ENCODE data around the gene OSBPL6. TPM values are rescaled to one million over a fixed set of nuclear protein-coding genes. Genes with fewer than 3 reads are reported as not detected.
"Not testable (repeated sequence)": the region's sequence is repeated elsewhere in the genome, so short reads cannot be mapped to it uniquely, and the experiment has no call there.

OSBPL6 gene
- total RNA-seq (2022) (26.2 and 43.1 TPM in 2 replicates), Bru-seq, nascent RNA (percentile 76 among the genes with signal in this experiment), BruChase-seq, experiment 1, labeled RNA remaining after a 6-hour chase (percentile 67 among the genes with signal in this experiment), BruChase-seq, experiment 2, labeled RNA remaining after a 2-hour chase (percentile 65 among the genes with signal in this experiment)
- long read RNA-seq, full-length matches to known transcripts, result 81 of 221 reads
- long read RNA-seq, partial matches to known transcripts, result 16 of 221 reads
- long read RNA-seq, other reads (novel, unspliced or antisense), result 124 of 221 reads

DNA sequence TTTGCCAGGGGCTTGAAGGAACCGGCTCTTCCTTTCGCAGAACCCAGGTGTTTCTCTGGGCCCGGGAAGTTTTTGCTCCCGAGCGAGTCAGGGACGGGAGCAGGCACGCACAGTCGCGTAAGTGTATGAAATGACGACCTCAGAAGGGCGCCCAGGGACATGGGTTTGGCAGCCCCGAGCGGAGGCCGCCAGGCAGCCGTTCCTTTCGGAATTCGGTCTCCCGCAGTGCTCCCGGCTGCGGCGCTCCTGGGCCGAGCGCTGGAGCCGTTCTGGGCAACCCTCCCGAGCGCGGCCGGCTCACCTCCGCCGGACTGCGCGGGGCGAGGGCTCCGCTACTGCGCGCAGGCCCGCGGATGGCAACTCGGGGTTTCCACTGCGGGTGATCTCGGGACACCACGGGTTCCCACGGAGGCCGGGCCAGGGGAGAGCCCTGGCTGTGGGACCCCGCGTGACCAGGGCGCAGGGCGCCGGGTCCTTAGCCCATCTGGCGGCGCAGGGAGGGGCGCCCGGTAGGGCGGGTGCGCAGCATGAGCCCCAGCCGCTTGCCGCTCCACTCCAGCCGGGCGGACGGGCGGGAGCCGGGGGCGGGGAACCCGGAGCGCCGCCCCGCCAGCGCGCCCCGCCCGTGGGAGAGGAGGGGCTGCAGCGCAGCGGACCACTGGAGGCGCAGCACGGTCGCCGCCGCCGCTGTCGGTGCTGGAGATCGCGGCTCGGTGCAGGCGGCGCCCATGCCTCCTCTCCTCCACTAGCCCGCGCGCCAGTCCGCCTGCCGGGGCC is at the start of gene OSBPL6:
Gene OSBPL6, plus strand, starts transcription at position 690 of the 777 bp plus-strand sequence. CDS start 111,673 bp downstream, outside the sequence.
- POLR2A ChIA-PET, result interaction anchor here (0.6 to 3.9 kb wide), 30 partner anchors 9 to 257 kb away, joined by 3 to 77 read pairs (median 7); partner anchors contain the start of genes PJVK, PRKRA and RBM45
- TF ChIP-seq, protein P1, sequence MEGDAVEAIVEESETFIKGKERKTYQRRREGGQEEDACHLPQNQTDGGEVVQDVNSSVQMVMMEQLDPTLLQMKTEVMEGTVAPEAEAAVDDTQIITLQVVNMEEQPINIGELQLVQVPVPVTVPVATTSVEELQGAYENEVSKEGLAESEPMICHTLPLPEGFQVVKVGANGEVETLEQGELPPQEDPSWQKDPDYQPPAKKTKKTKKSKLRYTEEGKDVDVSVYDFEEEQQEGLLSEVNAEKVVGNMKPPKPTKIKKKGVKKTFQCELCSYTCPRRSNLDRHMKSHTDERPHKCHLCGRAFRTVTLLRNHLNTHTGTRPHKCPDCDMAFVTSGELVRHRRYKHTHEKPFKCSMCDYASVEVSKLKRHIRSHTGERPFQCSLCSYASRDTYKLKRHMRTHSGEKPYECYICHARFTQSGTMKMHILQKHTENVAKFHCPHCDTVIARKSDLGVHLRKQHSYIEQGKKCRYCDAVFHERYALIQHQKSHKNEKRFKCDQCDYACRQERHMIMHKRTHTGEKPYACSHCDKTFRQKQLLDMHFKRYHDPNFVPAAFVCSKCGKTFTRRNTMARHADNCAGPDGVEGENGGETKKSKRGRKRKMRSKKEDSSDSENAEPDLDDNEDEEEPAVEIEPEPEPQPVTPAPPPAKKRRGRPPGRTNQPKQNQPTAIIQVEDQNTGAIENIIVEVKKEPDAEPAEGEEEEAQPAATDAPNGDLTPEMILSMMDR (IDR thresholded peaks at IDR 0.05; ENCODE audit: unreplicated experiment), result peak; percentile 9
- H3K27me3 Mint-ChIP-seq (ENCODE audit: insufficient read depth, unreplicated experiment), result no peaks in the 10 kb centered on the region
- BruUV-seq (replicated peaks), result no TSS peak
- peaks cover 21% of the 10 kb centered on the region for H3K4me1 Mint-ChIP-seq (ENCODE audit: insufficient read depth, unreplicated experiment)
- H3K27ac Mint-ChIP-seq (ENCODE audit: low read depth, unreplicated experiment), result no peak within 1 kb of the TSS
- H3K9me3 Mint-ChIP-seq (ENCODE audit: unreplicated experiment), result no peaks in the 10 kb centered on the region
- H3K4me3 Mint-ChIP-seq (ENCODE audit: unreplicated experiment), result peak within 1 kb of the TSS; percentile 87
- CTCF ChIA-PET, result interaction anchor here (0.6 to 2.5 kb wide), 2 partner anchors 75 to 221 kb away, joined by 4 to 19 read pairs; no protein-coding TSS in a partner anchor
- peaks cover 4% of the 10 kb centered on the region for H3K36me3 Mint-ChIP-seq (ENCODE audit: insufficient read depth, unreplicated experiment)
- peak; percentile 84 for DNase-seq (ENCODE audit: unreplicated experiment)
- intact Hi-C loops (cut with micrococcal nuclease), result loop anchor here (2.0 to 10.0 kb wide), 5 partner anchors 39 to 221 kb away; no protein-coding TSS in a partner anchor

DNA sequence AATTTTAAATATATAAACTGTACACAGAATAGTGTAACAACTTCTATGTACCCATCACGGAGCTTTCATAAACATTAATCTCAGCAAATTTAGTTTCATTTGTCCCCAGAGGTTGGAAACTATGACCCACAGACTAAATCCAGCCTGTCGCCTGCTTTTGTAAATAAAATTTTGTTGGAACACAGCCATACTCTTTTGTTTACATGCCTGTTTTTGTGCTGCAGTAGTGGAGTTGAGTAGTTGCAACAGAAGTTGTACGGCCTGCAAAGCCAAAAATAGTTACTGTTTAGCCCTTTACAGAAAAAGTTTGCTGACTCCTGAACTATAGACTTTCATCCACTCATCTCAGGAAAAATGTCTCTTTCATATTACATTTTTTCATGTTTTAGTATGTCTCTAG is 42.3 kb upstream of the OSBPL6 start:
- no peaks in the 10 kb centered on the region for H3K4me1 Mint-ChIP-seq (ENCODE audit: insufficient read depth, unreplicated experiment)
- no peak overlapping the region for H3K27ac Mint-ChIP-seq (ENCODE audit: low read depth, unreplicated experiment)
- BruUV-seq (replicated peaks), result no TSS peak
- H3K27me3 Mint-ChIP-seq (ENCODE audit: insufficient read depth, unreplicated experiment), result no peaks in the 10 kb centered on the region
- H3K36me3 Mint-ChIP-seq (ENCODE audit: insufficient read depth, unreplicated experiment), result no peaks in the 10 kb centered on the region
- intact Hi-C loops (cut with micrococcal nuclease), result no loop called here
- TF ChIP-seq, protein P1 (IDR thresholded peaks at IDR 0.05; ENCODE audit: unreplicated experiment), result no peak
- DNase-seq (ENCODE audit: unreplicated experiment), result no peak
- CTCF ChIA-PET, result interaction anchor here (0.5 to 1.3 kb wide), 4 partner anchors 142 to 608 kb away, joined by 3 to 5 read pairs (median 4); no protein-coding TSS in a partner anchor
- POLR2A ChIA-PET, result interaction anchor here (0.6 to 1.5 kb wide), 3 partner anchors 14 to 245 kb away, joined by 3 to 6 read pairs (median 4); no protein-coding TSS in a partner anchor
- H3K4me3 Mint-ChIP-seq (ENCODE audit: unreplicated experiment), result no peak overlapping the region
- no peaks in the 10 kb centered on the region for H3K9me3 Mint-ChIP-seq (ENCODE audit: unreplicated experiment)

DNA sequence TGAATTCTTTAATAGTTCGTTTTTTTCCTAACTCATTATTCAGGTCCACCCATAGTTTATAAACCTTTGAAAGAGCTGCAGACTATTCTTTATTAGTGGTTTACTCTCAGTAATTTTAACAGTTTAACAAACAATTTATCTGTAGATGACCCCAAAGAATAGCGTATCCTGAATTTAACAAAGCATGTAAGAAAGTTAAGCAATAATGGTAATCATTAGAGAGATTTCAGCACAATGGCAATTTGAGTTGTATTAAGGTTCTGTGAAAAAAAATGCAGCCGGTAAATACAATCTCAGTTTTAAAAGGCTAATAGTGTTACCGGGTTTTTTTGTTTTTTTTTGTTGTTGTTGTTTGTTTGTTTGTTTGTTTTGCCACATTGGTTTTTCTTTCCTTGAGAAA is 41.8 kb upstream of the OSBPL6 start:
- Mint-ChIP-seq H3K9me3 (ENCODE audit: unreplicated experiment) (no peaks in the 10 kb centered on the region), H3K4me3 (ENCODE audit: unreplicated experiment) (no peak overlapping the region), H3K36me3 (ENCODE audit: insufficient read depth, unreplicated experiment) (no peaks in the 10 kb centered on the region), H3K27ac (ENCODE audit: low read depth, unreplicated experiment) (no peak overlapping the region), H3K4me1 (ENCODE audit: insufficient read depth, unreplicated experiment) (no peaks in the 10 kb centered on the region), H3K27me3 (ENCODE audit: insufficient read depth, unreplicated experiment) (no peaks in the 10 kb centered on the region)
- POLR2A ChIA-PET, result interaction anchor here (1.5 kb wide), 1 partner anchor 15 kb away, joined by 6 read pairs; no protein-coding TSS in a partner anchor
- no peak for DNase-seq (ENCODE audit: unreplicated experiment)
- BruUV-seq (replicated peaks), result no TSS peak
- intact Hi-C loops (cut with micrococcal nuclease), result no loop called here
- TF ChIP-seq, protein P1 (IDR thresholded peaks at IDR 0.05; ENCODE audit: unreplicated experiment), result no peak
- CTCF ChIA-PET, result interaction anchor here (0.6 to 1.3 kb wide), 4 partner anchors 142 to 1797 kb away, joined by 3 to 5 read pairs (median 4); no protein-coding TSS in a partner anchor

DNA sequence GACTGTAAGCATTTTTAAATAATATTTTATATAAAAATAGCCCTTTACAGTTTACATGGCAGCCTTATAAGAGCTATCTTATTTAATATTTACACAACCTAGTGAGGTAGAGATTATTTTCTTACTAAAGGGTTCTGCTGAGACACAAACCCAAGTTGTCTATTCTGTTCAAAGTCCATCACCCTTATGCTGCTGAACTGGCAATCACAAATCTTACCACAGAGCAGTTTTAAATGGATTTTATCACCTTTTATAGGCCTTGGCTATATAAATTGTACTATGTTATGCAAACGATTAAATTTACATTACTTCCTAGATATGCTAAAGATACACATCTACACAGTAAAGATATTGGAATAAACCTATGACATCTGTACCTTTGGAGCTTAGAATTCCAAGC is 41.3 kb upstream of the OSBPL6 start:
- CTCF ChIA-PET, result interaction anchor here (0.6 kb wide), 2 partner anchors 178 to 1797 kb away, joined by 3 read pairs; no protein-coding TSS in a partner anchor
- intact Hi-C loops (cut with micrococcal nuclease), result no loop called here
- H3K27ac Mint-ChIP-seq (ENCODE audit: low read depth, unreplicated experiment), result no peak overlapping the region

DNA sequence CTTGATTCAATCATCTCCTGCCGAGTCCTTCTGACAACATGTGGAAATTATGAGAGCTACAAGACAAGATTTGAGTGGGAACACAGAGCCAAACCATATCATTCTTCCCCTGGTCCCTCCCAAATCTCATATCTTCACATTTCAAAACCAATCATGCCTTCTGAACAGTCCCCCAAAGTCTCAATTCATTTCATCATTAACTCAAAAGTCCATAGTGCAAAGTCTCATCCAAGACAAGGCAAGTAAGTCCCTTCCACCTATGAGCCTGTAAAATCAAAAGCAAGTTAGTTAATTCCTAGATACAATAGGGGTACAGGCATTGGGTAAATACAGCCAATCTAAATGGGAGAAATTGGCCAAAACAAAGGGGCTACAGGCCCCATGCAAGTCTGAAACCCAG is 40.4 kb upstream of the OSBPL6 start:
- CTCF ChIA-PET, result interaction anchor here (1.0 to 1.1 kb wide), 2 partner anchors 17 to 153 kb away, joined by 3 to 4 read pairs; no protein-coding TSS in a partner anchor
- not testable (repeated sequence) for H3K36me3 Mint-ChIP-seq (ENCODE audit: insufficient read depth, unreplicated experiment)

More for the DNA sequence above, 41.3 kb upstream of the OSBPL6 start:
- Mint-ChIP-seq H3K27me3 (ENCODE audit: insufficient read depth, unreplicated experiment) (no peaks in the 10 kb centered on the region), H3K4me3 (ENCODE audit: unreplicated experiment) (no peak overlapping the region), H3K9me3 (ENCODE audit: unreplicated experiment) (no peaks in the 10 kb centered on the region), H3K36me3 (ENCODE audit: insufficient read depth, unreplicated experiment) (no peaks in the 10 kb centered on the region), H3K4me1 (ENCODE audit: insufficient read depth, unreplicated experiment) (peaks cover 1% of the 10 kb centered on the region)
- POLR2A ChIA-PET, result interaction anchor here (0.8 kb wide), 1 partner anchor 37 kb away, joined by 3 read pairs; no protein-coding TSS in a partner anchor
- no peak for DNase-seq (ENCODE audit: unreplicated experiment)
- TF ChIP-seq, protein P1 (IDR thresholded peaks at IDR 0.05; ENCODE audit: unreplicated experiment), result no peak
- no TSS peak for BruUV-seq (replicated peaks)

More for the DNA sequence above, 40.4 kb upstream of the OSBPL6 start:
- DNase-seq (ENCODE audit: unreplicated experiment); H3K9me3 Mint-ChIP-seq (ENCODE audit: unreplicated experiment); H3K27ac Mint-ChIP-seq (ENCODE audit: low read depth, unreplicated experiment); BruUV-seq (replicated peaks); H3K4me3 Mint-ChIP-seq (ENCODE audit: unreplicated experiment); intact Hi-C loops (cut with micrococcal nuclease); POLR2A ChIA-PET; H3K4me1 Mint-ChIP-seq (ENCODE audit: insufficient read depth, unreplicated experiment); H3K27me3 Mint-ChIP-seq (ENCODE audit: insufficient read depth, unreplicated experiment): not testable (repeated sequence)

Data from MCF 10A (cell line).